Heart left ventricle (tissue), 16 donors: ENCODE data around the gene ZBTB8B. TPM values are rescaled to one million over a fixed set of nuclear protein-coding genes. Genes with fewer than 3 reads are reported as not detected.
A peak's percentile ranks its signal among the peaks of the same experiment; 100 is the strongest.

Experiments used
- ATAC-seq, 4 donors: fragments of 200-7000 bp; cut with Tn5 transposase; one replicate each; pipeline ENCODE4 v1.9.1; 2020 to 2022; ENCODE audit warnings: moderate library complexity in 4 of 4, mild to moderate bottlenecking in 3 of 4, moderate number of reproducible peaks in 1 of 4
- DNase-seq, 5 donors: peaks; one replicate each; pipeline ENCODE4 v3.0.0-alpha.2; 2020
- H3K27ac ChIP-seq, 12 donors: fragments of 200-600 bp; sonication (generic) in 4 of 12; one replicate each; pipeline versions ENCODE4 v1.5.0 to v1.8.0; 2016 to 2022; ENCODE audit warnings: mild to moderate bottlenecking in 2 of 12
- H3K27me3 ChIP-seq, 9 donors: fragments of 200-600 bp; sonication (generic) in 2 of 9; one replicate each; pipeline versions ENCODE4 v1.5.1 to v1.8.0; 2016 to 2022; ENCODE audit warnings: mild to moderate bottlenecking in 3 of 9
- H3K36me3 ChIP-seq, 9 donors: fragments of 200-600 bp; sonication (generic) in 2 of 9; one replicate each; pipeline versions ENCODE4 v1.5.0 to v1.8.0; 2018 to 2022; ENCODE audit warnings: mild to moderate bottlenecking in 2 of 9
- H3K4me1 ChIP-seq, 12 donors: fragments of 200-600 bp; sonication (generic) in 4 of 12; one replicate each; pipeline versions ENCODE4 v1.5.0 to v1.8.0; 2016 to 2022; ENCODE audit warnings: mild to moderate bottlenecking in 3 of 12
- H3K4me3 ChIP-seq, 12 donors: fragments of 200-600 bp; sonication (generic) in 4 of 12; one replicate each; pipeline versions ENCODE4 v1.5.0 to v1.8.0; 2017 to 2022; ENCODE audit warnings: mild to moderate bottlenecking in 9 of 12, moderate library complexity in 4 of 12
- H3K9me3 ChIP-seq, 12 donors: fragments of 200-600 bp; sonication (generic) in 4 of 12; one replicate each; pipeline versions ENCODE4 v1.5.0 to v1.8.0; 2016 to 2022; ENCODE audit warnings: mild to moderate bottlenecking in 1 of 12
- POLR2A ChIP-seq, 2 donors: fragments of 450-650 bp; IDR thresholded peaks; one replicate each; pipeline ENCODE4 v1.6.1; 2017; ENCODE audit warnings: antibody characterized with exemption in 2 of 2, mild to moderate bottlenecking in 2 of 2, moderate library complexity in 2 of 2
- WGBS, 4 donors: extraction: QIAGEN DNeasy Blood & Tissue Kit in 2 of 4; methylation state at CpG; one replicate each; pipeline versions ENCODE4 v1.1.5 to v1.1.7; 2013 to 2018; 5-methylcytosine and 5-hydroxymethylcytosine counted together
- intact Hi-C, 10 donors: fragments of 100-400 bp; cut with DNase I; formaldehyde crosslinking; loops; one replicate each; pipeline versions ENCODE4 v1.11.1 to v1.14.2; 2022
- polyA plus RNA-seq, 2 donors: library from polyadenylated mRNA; stranded (reverse); fragments of 200-250 nt; gene quantifications; one replicate each; pipeline ENCODE4 v1.2.3, GENCODE V29; 2013
- total RNA-seq, 9 donors: library from RNA; depleted of rRNA in 2 of 9; stranded (reverse); fragments of >200 nt in 2 of 9; fragmentation: NEBNext Ultra II Directional in 3 of 9; extraction: Animal tissue kit (Norgen Biotek cat#: 25700) in 3 of 9; gene quantifications; one replicate each; pipeline versions ENCODE4 v1.1.0 to v1.2.4, GENCODE V29; 2016 to 2023
- TF ChIP-seq, protein P1 (sequence below), 12 donors: fragments of 200-600 bp; sonication (generic) in 4 of 12; IDR thresholded peaks; one replicate each; pipeline versions ENCODE4 v1.5.0 to v1.8.0; 2018 to 2022; ENCODE audit warnings: antibody characterized with exemption in 12 of 12, mild to moderate bottlenecking in 5 of 12
- donor health status: ischemic (EF 13 %, LVEDD 7.1; RV severe dilation, severe dysfunction).
- donor health status: healthy with polysubstance abuse.
- donor health status: DM: no; HTN: yes; CAD: no.
- donor health status: DM: no; HTN: no; CAD: no.
- donor health status: ischemic (EF 25% LVEDD 6.9; RV normal size, moderate dysfunction).
- donor health status: ischemic (EF 25% LVEDD 5.7; RV mildly dilated, moderate dysfunction).
- donor health status: healthy.
- donor health status: DM: yes; HTN: yes; CAD: no.
- donor health status: ischemic (EF 35%, LVEDD 5.7; RV mildly dilated, moderate dysfunction).
- donor health status: nonischemic (EF 11% LVEDD 7.7; RV severe dilation, severe dysfunction).
- donor health status: DM: yes; HTN: yes; CAD: no.
- donor health status: PGD.
- donor health status: ischemic (EF 29% LVEDD 5.4; RV normal size, mild dysfunction).
- donor health status: nonischemic (EF 23%, LVEDD 6.1; RV moderate dilation, normal function).

Gene ZBTB8B
- total and polyA plus RNA-seq, 11 donors = 0.01 to 0.02 TPM; not detected in 9

DNA sequence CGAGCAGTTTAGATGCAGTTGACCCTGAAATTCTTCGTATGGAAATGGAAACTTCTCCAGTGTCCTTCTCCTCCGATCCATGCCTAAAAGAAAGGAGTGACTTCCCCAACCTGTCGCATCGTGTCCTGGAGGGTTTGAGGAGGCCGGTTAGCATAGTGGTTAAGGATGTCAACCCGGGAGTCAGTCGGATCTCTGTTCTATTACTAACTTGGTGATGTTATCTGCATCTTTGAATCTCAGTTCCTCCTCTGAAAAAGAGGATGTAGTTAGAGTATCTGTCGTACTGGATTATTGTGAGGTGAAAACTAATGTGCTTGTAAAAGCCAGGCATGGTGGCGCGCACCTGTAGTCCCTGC is 684 bp downstream of the ZBTB8B start:
- TF ChIP-seq, protein P1, sequence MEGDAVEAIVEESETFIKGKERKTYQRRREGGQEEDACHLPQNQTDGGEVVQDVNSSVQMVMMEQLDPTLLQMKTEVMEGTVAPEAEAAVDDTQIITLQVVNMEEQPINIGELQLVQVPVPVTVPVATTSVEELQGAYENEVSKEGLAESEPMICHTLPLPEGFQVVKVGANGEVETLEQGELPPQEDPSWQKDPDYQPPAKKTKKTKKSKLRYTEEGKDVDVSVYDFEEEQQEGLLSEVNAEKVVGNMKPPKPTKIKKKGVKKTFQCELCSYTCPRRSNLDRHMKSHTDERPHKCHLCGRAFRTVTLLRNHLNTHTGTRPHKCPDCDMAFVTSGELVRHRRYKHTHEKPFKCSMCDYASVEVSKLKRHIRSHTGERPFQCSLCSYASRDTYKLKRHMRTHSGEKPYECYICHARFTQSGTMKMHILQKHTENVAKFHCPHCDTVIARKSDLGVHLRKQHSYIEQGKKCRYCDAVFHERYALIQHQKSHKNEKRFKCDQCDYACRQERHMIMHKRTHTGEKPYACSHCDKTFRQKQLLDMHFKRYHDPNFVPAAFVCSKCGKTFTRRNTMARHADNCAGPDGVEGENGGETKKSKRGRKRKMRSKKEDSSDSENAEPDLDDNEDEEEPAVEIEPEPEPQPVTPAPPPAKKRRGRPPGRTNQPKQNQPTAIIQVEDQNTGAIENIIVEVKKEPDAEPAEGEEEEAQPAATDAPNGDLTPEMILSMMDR (IDR thresholded peaks at IDR 0.05) = no peak
- no peak for TF ChIP-seq POLR2A (IDR thresholded peaks at IDR 0.05)
- Histone ChIP-seq H3K4me1 (peaks cover 0 to 16% (median 10%) of the 10 kb centered on the region in 12 donors), H3K27me3 (peaks cover 5 to 69% (median 22%) of the 10 kb centered on the region in 9 donors), H3K27ac (no peak overlapping the region), H3K4me3 (peak overlapping the region in 9 of 12 donors; percentile 25 to 58 (median 56)), H3K9me3 (no peaks in the 10 kb centered on the region), H3K36me3 (no peaks in the 10 kb centered on the region)
- WGBS, 4 donors = 33 to 40% (median 39%) methylated on average over 11 of the region's 11 CpGs
- no peak for DNase-seq
- intact Hi-C loops = no loop called here
- no peak for ATAC-seq

DNA sequence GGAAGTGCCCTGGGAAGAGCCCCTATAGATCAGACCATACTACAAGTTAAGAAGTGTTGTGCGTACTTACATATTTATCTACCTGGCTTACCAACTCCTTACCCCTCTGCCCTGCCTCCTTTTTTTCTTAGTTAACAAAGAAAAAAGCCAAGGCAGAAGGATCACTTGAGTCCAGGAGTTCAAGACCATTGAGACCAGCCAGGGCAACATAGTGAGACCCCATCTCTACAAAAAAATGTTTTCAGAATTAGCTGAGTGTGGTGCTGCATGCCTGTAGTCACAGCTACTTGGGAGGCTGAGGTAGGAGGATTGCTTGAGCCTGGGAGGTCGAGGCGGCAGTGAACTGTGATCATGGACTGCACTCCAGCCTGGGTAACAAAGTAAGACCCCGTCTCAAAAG is 1.9 kb downstream of the ZBTB8B start:
- Histone ChIP-seq H3K4me3 (no peak overlapping the region), H3K27me3 (peaks cover 5 to 79% (median 25%) of the 10 kb centered on the region in 9 donors), H3K9me3 (no peaks in the 10 kb centered on the region), H3K36me3 (no peaks in the 10 kb centered on the region), H3K4me1 (peaks cover 0 to 16% (median 10%) of the 10 kb centered on the region in 12 donors), H3K27ac (no peak overlapping the region)
- DNase-seq (no peak), ATAC-seq (no peak)
- intact Hi-C loops = no loop called here
- WGBS, 4 donors = 86 to 96% (median 93%) methylated on average over 4 of the region's 4 CpGs
- no peak for TF ChIP-seq POLR2A (IDR thresholded peaks at IDR 0.05)
- TF ChIP-seq, protein P1 (IDR thresholded peaks at IDR 0.05) = no peak

DNA sequence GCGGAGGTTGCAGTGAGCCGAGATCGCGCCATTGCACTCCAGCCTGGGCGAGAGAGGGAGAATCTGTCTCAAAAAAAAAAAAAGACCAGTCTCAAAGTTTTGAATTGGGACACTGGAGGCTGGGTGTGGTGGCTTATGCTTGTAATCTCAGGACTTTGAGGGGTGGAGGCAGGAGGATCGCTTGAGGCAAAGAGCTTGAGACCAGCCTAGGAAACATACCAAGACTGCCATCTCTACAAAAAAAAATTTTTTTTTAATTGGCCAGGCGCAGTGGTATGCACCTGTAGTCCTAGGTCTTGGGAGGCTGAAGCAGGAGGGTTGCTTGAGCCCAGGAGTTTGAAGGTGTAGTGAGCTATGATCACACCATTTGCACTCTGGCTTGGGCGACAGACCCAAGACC is 3.9 kb downstream of the ZBTB8B start:
- DNase-seq (no peak), ATAC-seq (no peak)
- 90 to 95% (median 92%) methylated on average over 8 of the region's 8 CpGs for WGBS, 4 donors
- H3K4me1 ChIP-seq = peaks cover 0 to 16% (median 10%) of the 10 kb centered on the region in 12 donors
- H3K36me3 ChIP-seq = no peaks in the 10 kb centered on the region
- H3K9me3 ChIP-seq = no peaks in the 10 kb centered on the region
- intact Hi-C loops = no loop called here
- no peak overlapping the region for H3K27ac ChIP-seq
- TF ChIP-seq, protein P1 (IDR thresholded peaks at IDR 0.05) = no peak
- TF ChIP-seq POLR2A (IDR thresholded peaks at IDR 0.05) = no peak
- no peak overlapping the region for H3K4me3 ChIP-seq
- H3K27me3 ChIP-seq = peaks cover 3 to 70% (median 25%) of the 10 kb centered on the region in 9 donors

DNA sequence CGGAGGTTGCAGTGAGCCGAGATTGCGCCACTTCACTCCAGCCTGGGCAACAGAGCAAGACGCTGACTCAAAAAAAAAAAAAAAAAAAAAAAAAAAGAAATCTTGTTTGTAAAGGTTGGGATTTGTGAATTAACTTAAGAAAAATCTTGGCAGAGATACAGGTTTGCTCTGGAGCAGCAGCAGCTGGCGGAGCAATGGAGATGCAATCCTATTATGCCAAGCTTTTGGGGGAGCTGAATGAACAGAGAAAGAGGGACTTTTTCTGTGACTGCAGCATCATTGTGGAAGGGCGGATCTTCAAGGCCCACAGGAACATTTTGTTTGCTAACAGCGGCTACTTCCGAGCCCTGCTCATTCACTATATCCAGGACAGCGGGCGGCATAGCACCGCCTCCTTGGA is 5.6 kb downstream of the ZBTB8B start:
- WGBS, 4 donors = 82 to 88% (median 84%) methylated on average over 11 of the region's 11 CpGs
- TF ChIP-seq POLR2A (IDR thresholded peaks at IDR 0.05) = no peak
- TF ChIP-seq, protein P1 (IDR thresholded peaks at IDR 0.05) = no peak
- intact Hi-C loops = no loop called here
- no peaks in the 10 kb centered on the region for H3K9me3 ChIP-seq
- DNase-seq = no peak
- H3K4me1 ChIP-seq = peaks cover 0 to 3% (median under 1%) of the 10 kb centered on the region in 12 donors
- H3K27me3 ChIP-seq = peaks cover under 1 to 55% (median 25%) of the 10 kb centered on the region in 9 donors
- ATAC-seq = no peak
- no peaks in the 10 kb centered on the region for H3K36me3 ChIP-seq
- H3K27ac ChIP-seq = no peak overlapping the region
- no peak overlapping the region for H3K4me3 ChIP-seq
